Left renal pelvis (tissue), 4 donors: ENCODE results near the gene CBFB. TPM values are rescaled to one million over a fixed set of nuclear protein-coding genes. Genes with fewer than 3 reads are reported as not detected.

ENCODE experiments used
- DNase-seq, 4 donors: peaks; one replicate each; pipeline ENCODE4 v3.0.0-alpha.2; 2013; ENCODE audit warnings: low read depth in 4 of 4, low spot score in 3 of 4
- polyA plus RNA-seq, 4 donors: library from polyadenylated mRNA; unstranded; fragments of 120-200 nt; gene quantifications; one replicate each; pipeline ENCODE4 v1.2.1, GENCODE V29; 2013; ENCODE audit not compliant: insufficient read length in 4 of 4

Gene CBFB
- polyA plus RNA-seq, 4 donors: 69.3 to 78.9 (median 76.2) TPM

DNA sequence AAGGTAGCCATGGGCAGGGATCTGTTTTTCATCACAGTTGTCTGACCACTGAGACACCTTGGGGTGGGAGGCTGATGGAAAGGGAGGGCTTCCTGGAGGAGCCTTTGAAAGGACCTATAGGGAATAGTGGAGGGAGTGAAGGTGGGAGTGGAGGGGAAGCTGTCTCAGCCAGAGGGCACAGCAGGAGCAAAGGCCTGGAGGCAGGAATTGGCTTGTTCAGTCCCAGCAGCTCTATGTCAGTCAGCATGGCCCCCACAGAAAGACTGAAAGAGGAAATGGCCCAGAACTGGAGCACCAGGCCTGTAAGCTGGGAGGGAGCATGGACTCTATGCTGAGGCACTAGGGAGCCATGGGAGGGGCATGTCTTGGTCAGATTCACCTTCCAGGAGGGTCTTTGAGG is 12.8 kb upstream of the CBFB start:
- DNase-seq: no peak

DNA sequence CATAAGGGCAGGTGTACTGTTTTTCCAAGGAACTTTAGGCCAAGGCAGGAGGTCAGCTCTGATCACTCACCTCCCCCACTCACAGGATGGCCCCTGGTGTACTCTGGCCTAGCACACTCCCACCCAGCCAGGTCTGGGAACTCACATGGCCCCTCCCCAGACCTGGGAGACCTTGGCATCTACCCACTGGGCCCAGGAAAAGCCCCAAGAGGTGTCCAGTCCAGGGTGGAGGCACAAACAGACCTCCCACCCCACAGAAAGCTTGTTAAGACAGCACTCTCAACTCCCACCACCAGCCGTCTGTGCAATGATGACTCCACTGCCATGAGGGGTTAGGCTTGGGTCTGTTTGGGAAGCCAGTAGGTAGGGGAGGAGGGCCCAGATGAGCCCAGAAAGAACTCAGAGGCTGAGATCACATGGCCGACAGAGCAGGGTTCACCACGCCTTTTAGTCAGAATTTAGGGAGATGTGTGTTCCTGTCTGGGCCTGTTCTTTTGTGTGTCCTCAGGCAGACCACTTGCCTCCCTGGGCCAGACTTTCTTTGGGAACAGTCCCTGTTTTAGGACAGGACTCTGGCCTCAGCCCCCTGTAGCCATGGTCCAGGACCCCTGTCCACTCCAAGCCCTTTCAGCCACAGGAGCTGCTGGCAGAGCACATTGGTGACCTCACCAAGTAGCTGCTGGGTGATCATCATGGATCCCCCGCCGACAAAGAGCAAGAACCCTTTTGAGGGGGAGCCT is 12.1 kb upstream of the CBFB start:
- no peak for DNase-seq

DNA sequence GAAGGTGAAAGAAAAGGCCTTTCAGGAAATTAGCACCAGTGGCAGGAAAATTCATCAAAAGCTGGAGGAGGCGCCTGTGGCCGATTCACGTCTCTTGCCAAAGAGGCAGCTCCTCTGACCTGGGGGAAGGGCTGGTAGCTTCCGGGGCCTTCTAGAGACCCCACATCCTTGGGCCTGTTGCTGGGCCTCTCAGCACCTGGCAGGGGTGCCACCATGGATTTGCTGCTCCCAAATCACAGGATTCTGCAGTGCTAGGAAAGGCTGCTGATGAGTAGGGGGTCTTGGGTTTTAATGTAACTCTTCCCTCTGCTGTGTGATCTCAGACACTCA is 11.6 kb upstream of the CBFB start:
- no peak for DNase-seq

DNA sequence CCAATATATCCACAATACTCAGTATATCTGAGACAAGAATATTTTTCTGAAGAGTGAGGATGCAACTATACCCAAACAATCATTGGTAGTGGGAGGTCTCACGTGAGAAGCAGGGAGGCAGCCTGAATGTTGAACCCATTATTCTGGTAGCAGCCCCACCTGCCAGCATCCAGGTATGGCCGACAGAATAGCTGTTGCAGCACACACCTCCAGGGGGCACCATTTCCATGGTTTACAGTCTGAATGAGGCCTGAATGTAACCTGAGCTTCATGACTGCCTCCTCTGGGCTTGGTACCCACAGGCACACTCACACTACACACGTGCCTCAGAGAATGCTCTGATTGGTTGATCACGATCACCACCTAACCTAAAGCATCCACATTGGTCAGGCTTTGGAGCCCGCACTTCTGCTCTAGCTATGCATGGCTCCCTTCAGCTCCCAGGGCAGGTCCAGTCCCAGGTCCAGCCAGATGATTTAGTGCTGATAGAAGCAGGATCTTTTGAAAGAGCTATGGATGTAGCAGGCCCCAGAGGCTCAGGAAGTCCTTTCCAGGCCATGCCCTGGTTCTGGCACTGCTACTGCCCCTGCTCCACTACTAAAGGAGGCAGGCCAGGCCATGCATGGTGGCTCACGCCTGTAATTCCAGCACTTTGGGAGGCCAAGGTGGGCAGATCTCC is 11.0 kb upstream of the CBFB start:
- DNase-seq: peak in 1 of 4 donors; percentile 73

DNA sequence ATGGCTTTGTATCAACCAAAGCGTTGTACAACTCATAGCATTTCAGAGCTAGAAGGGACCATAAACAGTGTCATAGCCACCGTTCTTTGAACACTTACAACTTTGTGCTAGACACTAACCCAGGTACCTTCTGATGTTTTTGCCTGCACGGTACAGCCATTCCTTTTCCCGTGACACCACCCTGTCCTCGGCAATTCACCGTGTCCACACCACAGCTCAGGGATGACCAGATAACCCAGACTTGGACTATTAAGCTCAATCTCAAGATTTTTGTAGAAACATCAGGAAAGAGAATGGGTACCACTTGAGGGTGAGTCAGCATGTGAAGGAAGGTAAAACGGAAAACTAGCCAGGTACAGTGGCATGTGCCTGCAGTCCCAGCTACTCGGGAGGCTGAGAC is 9.8 kb upstream of the CBFB start:
- DNase-seq: no peak

DNA sequence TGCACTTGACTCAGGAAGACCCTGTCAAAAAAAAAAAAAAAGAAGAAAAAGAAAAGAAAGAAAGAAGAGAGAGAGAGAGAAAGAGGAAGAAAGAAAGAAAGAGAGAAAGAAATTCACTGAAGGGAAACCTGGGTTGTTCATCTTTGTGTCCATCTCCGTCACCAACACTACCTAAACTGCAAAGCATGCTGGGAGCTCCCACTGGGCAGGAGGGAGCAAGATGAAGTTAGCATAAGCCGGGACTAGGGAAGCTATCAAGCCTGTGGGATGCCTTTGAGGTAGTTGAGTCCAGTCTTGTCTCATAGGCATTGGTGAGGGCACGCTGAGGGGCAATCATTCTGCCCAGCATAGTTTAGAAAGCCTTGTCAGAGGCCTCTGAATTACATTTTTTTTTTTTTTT is 7.6 kb upstream of the CBFB start:
- DNase-seq: no peak

DNA sequence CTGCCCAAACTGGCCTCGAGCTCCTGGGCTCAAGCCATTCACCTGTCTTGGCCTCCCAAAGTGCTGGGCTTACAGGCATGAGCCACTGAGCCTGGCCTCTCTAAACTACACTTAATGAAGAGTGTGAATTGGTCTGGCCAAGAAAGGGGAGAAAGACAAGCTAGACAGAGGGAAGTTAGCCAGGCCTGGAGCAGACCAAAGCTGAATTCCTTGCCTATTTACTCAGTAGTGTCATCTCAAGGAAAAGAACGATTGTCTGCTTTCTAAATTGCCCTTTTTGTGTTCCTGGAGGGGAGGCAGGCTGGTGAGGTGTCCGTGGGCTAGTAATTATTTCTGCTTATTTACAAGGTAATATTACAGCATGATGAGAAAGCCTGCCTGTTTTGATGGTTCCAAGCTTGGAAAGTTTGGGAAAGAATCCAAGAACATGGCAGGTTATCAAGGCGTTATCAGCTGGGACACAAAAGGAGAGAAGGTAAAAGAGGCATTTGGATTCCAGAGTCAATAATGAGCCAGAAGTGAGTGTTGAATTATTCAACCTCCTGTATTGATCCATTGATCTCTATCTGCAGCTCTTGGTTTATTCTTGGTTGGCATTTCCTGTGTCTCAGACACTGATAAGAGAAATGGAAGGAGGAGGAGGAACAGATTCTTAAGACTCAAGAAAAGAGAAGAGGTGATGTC is 6.3 kb upstream of the CBFB start:
- DNase-seq: no peak

DNA sequence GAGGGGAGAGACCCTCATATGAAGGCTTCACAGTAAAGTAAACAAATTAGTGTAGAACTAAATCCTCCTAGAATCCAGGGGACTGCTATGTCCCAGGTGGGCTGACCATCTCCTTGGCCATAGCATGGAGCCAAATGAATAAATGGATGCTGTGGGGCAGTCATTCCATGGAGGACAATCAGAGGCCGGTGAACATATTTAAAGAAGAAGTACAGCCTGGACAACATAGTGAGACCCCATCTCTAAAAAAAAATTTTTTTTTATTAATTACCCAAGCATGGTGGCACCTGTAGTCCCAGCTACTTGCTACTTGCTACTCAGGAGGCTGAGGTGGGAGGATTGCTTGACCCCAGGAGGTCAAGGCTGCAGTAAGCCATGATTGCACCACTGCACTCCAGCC is 5.3 kb upstream of the CBFB start:
- no peak for DNase-seq

DNA sequence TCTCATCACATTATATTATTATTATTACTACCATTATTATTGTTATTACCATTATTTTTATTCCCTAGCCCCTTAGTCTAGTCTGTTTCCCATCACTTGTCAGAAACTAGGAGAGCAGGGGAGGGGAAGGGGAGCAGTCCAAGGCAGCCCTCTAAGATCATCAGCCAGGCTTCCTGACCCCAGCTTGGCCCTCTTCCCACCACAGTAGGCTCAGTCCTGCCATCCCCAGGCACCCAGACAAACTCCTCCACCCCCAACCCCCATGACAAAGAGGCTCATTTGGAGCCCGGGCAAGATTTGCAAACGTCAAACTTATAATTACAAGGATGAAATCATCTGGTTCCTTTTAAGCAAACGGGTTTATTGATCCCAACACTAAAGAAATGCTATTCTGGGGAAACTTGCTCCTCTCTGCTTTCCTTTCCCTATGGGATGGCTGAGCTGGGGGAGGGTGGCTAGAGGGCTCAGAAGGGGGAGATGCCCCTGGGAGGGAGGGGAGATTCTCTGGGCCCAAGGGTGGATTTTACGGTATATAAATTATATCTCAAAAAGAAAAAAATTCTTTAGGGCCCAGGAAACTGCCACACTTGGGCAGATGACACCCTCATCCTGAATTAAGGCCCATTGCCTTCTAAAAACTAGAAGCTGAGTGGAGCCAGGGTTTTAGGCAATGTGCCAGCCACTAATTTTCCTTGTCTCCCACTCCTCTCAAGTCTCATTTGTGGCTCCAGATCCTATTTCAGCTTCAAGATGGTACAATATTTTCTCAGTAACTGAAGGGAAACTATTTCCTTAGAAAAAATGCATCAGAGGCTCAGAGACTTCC is 4.4 kb upstream of the CBFB start:
- DNase-seq: no peak

DNA sequence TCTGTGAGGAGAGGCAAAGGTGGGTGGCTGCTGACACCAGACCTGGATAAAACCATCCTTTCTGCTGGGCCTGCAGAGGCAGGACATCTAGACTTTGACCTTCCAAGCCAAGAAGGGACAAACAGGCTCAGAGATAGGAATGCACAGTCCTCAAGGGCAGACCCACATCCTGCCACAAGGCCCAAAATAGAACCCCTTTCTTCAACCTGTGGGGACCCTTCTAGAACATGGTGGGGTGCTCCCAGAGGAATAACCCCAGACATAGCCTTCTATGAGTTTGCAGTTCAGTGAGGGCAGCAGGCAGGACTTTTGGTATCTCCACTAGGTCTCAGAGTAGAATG is 3.8 kb upstream of the CBFB start:
- DNase-seq: no peak

DNA sequence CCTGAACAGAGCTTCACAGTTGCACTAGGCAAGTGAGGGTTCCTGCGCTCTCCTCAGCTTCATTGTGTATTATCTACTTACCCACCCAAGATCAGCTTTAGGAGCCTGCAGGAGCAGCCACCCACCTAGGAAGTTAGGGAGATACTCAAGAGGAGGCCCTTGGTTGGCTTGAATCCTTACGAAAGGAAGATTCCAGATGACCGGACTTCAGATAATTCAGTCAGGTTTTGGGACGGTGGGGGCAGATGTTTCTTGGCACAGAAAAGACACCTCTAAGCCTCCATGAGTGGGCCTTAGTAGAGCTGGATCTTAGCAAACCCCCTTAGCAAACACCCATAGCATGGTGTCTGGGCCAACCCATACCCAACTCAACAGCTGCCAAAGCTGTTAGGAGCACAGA is 2.4 kb upstream of the CBFB start:
- DNase-seq: no peak

DNA sequence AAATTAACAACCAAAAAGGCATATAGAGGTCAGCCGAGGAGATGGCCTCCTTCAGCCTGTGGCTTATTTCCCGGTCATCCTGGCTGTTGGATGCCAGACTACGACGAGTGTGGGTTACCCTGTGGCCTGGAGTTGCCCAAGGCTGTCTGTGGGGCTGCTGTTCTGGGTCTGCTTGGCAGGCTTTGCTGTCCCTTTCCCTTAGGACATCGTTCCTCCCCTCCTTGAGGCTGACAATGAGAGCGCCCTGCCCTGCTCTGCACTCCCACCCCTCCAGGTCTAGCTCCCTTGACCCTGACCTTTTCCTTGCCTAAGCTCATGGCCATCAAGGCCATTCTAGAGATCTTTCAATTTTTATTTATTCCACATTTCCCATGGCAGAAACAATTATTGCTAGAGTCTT is 1.9 kb upstream of the CBFB start:
- no peak for DNase-seq

DNA sequence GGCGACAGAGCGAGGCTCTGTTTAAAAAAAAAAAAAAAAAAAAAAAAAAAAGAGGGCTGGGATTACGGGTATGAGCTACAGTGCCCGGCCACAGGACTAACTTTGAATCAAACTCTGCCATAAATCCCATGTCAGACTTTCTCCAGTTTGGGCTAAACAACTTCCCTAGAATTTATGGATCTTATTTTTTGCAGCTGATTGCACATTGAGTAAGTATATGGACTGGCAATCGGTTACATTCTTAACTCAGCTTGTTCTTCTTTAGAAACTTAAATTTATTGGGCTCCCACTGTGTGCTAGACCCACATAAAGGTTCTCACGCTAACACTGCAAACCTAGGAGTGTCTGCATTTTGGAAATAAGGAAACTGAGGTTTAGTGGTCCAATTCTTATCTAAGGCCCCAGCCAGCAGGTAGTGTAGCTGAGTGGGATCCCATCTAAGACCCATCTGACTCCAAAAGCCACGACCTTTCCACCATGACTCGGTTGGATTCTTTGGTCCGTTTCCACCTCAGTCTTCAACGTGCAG is 718 bp upstream of the CBFB start:
- no peak for DNase-seq

DNA sequence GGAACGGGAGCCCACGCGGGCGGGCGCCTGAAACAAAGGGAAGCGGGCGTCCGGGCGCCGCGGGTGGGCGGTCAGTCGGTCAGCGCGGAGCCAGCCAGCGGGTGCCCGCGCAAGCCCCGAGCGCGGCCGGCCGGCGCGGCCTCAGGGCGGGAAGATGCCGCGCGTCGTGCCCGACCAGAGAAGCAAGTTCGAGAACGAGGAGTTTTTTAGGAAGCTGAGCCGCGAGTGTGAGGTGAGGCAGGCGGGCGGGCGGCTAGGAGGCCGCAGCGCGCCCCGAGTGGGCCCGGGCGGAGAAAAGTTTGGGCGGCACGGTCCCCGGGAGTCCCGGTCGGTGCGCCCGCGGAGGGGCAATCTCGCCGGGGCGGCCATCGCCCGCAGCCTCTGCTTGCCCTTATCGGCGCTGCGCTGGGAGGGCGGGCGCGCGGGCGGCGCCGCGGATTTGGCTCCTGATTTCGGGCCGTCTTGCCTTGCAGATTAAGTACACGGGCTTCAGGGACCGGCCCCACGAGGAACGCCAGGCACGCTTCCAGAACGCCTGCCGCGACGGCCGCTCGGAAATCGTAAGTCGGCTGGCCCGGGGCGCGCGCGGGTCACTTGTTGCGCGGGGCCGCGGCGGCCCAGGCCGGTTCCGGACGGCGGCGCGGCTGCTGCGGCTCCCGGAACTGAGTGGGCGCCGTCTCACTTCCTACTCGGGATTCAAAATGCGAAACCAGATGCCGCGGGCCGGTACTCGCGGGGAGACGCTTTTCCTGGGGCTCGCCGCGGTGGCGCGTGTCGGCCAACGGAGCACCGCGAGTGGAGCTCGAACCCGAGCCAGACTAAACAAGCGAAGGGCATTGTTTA is 526 bp downstream of the CBFB start:
- DNase-seq: no peak

DNA sequence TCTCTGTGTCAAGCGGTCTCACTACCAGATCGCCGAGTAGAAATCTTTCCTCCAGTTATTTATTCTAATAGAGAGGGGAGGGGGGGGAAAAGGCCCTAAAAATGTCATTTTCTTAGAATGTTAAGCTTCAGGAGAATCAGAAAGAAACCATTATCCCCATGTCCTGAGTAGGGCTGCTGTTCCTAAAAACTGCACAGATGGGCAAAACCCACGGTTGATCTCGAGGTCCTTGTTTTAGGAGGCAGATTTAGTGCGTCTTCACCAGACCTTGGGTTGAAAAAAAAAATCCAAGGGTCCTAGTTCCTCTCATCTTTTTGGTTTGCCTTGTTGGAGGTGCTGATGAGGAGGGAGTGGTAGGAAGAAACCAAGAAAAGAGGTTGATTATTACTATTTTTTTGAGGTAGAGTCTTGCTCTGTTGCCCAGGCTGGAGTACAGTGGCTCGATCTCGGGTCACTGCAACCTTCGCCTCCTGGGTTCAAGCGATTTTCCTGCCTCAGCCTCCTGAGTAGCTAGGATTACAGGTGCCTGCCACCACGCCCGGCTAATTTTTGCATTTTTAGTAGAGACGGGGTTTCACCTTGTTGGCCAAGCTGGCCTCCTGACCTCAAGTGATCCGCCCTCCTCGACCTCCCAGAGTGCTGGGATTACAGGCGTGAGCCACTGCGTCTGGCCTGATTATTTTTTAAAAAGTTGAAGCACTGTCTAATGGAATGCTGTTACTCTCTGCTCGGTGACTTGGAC is 1.4 kb downstream of the CBFB start:
- no peak for DNase-seq

DNA sequence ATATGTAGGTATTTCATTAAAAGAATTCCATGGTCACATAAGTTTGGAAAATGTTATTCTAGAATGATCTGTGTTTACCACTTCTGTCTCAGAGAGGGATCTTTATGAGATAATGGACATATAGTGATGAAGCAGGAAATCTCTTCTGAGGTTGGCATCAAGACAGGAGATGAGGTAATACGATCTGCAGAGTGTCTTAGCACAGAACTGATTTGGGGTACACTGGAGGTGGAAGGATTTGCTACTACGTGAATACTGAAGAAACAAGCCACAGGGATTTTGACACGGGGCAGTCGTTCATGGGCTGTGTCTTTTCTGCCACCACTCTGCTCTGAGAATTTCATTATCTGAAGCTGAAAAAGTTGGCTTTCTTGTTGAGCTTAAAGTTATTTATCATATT is 5.5 kb downstream of the CBFB start:
- DNase-seq: no peak

DNA sequence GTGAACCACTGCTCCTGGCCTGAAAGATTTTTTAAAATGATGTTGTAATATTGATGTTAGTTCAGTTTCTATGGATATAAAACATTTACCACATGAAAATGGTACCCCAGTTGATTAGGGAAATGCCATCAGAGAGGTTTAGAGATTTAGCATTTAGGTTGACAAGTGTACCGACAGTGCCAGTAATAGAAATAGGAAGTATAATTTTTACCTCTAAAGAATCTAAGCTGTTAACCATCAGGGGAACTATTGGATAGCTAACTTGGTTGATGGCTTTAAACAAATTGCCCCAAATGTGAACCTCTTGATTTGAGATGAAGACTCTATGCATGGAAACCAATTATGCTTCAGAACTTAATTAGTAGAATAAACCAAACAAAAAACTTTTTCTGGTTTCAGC is 6.4 kb downstream of the CBFB start:
- DNase-seq: no peak

DNA sequence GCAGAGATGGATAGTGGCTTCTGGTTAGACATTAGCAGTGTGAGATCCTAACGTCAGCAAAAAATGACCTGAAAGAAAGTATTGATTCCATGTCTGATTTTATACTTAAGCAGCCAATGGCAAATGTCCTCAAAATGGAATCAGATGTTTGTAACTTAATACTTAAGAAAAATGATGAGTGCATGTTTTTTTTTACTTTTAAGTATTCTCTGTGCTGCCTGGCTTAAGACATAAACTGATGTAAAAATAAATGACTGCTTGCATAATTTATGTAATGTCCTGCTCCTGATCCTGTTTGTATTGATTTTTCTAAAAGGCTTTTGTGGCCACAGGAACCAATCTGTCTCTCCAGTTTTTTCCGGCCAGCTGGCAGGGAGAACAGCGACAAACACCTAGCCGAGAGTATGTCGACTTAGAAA is 7.4 kb downstream of the CBFB start:
- DNase-seq: no peak

DNA sequence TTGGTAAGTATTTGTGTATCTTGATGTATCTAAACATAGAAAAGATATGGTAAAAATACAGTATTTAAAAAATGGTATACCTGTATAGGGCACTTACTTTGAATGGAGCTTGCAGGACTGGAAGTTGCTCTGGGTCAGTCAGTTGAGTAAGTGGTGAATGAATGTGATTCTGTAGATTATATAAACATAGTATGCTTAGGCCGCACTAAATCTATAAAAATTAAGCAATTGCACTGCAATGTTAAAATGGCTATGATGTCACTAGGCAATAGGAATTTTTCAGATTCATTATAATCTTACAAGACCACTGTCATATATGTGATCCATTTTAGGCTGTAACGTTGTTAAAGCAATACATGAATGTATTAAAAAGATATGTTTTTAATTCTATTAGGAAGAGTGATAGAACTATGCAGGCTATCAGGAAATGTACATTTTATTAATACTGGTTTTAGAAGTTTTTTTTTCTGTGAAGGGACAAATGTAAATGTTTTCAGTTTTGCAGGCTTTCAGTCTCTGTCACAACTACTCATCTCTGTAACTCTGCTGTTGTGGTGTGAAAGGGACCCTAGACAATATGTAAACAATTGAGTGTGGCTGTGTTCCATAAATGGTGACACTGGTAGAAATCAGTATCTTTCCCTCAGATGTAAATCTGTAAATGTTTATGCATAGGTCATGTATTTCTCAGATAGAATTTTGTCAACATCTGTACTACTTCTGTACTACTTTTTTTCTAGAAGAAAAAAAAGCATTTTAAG is 10.5 kb downstream of the CBFB start:
- DNase-seq: no peak
